HG02885 (cell line): Measurements from ENCODE around the gene SORL1-AS1.
A peak's percentile ranks its signal among the peaks of the same experiment; 100 is the strongest.

Source experiments
- ATAC-seq: cut with Tn5 transposase; IDR thresholded peaks from one replicate; pipeline ENCODE4 v1.9.1; 2021; ENCODE audit warnings: mild to moderate bottlenecking; ENCODE audit not compliant: unreplicated experiment, poor library complexity

SORL1-AS1 gene

DNA sequence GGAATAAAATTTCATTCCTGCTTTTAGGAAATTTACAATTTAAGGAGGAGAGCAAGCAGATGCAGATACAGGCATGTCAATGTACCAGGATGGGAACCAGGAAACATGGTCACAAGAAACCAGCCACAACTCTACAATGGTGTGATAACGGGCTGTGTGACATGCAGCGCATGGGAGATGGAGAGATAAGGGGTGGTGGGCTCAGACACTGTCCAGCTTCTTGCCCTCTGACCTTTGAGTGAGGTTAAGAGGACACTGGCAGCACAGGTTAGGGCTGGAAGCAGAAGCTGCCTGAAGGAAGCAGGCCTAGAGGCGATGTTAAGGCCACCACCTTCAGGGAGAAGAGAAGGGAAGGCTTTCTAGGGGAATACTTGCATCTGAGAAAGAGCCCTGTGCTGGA is 2.3 kb upstream of the SORL1-AS1 start:
- no peak for ATAC-seq

DNA sequence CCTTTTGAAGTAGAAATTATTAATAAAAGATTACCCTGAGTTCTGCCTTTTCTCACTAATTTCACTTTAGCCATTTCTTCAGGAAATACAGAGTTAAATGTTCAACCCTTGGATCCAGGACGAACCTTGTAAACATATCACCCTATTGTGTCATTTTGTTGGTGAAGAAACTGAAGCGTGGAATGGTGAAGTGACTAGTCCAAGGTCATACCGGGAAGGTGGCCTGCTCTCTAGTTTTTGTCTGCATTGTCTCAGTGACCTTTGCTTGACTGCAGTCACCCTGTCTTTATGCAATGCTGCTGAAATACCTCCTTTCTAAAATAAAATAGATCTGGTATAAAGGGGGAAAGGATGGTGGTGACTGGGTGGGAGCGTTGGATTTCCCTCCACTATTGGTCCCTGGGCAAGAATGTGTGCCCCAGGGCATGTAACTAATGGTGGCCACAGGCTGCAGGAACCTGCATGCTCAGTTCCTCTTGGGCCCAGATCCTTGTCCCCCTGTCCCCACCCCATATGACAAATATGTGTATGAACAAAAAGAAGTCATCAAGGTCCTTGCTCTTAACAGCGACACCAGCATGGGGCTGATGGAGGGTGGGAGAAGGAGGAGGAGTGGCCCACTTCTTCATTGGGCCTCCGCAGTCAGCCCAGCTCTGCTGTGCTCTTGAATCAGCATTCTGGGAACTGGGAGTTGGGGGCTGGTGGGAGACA is 977 bp upstream of the SORL1-AS1 start:
- ATAC-seq = no peak

DNA sequence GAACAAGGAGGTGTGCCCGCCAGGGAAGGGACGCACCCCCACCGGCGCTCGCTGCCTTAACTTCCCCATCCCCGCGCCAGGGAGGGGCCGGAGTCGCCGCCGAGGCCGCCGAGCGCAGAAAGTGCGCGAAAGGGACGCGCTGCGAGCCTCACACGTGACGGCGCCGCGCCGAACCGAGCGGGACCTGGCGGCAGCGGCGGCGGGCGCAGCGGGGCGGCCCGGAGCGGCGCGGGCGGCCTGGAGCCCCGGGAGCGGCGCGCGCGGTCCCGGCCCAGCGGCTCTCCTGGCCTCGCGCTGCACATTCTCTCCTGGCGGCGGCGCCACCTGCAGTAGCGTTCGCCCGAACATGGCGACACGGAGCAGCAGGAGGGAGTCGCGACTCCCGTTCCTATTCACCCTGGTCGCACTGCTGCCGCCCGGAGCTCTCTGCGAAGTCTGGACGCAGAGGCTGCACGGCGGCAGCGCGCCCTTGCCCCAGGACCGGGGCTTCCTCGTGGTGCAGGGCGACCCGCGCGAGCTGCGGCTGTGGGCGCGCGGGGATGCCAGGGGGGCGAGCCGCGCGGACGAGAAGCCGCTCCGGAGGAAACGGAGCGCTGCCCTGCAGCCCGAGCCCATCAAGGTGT is 670 bp downstream of the SORL1-AS1 start, which contains the start of gene SORL1:
Gene SORL1, plus strand, starts transcription at position 329 of the 623 bp plus-strand sequence. Its CDS starts 18 bp downstream, at position 347.
- ATAC-seq = peak; percentile 59

DNA sequence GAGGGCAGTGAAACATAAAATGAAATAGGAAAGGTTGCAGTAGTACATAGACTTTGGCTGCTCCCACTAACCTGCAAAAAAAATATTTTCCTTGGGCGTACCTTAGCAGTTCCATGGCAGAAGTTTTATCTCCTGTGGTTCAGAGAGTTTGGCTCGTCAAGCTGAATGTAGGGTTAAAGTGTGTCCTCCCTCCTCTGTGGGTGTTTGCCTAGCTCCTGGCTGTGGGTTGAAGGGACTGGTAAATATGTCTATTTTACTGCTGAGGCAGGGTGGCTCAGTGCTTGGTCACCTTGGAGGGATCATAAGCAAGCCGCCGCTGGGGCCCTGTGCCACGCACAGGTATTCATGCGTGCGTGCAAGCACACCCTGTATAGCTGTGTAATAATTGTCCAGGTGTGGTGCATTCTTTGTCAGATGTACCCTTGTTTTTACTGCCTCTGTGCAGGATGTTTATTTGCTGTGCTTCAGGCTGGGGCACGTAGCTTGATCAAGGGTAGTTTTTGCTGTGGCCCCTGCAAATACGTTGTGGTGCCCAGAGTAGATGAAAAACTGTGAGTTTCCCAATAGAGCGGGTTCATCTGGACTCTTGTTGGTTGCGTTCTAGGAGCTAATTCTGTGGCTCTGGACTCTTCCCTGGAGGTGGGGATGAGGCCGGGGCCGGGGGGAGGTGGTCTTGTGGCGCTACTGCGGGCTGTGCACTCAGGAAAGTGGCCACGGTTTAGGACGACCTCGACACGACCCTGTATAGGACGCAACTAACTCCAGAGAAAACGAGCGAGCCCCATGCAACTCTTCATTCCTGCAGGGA is 1.4 kb downstream of the SORL1-AS1 start:
- ATAC-seq = peak; percentile 2

DNA sequence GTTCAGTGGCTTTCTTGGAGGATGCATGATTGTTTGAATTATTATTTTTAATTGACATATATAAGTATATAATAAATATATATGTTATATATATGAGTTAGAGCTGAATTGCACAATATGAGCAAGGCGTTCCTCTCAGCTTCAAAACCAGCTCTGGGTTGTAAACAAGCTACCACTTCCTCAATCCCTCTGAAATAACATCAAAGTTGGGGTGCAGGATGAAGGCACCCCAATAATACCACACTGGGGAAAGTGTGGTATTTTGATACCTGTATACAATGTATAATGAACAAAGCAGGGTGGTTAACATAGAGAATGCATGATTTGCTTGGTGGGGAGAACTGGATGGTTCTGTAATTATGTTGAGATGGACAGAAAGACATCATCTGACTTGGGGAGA is 2.4 kb downstream of the SORL1-AS1 start:
- no peak for ATAC-seq

DNA sequence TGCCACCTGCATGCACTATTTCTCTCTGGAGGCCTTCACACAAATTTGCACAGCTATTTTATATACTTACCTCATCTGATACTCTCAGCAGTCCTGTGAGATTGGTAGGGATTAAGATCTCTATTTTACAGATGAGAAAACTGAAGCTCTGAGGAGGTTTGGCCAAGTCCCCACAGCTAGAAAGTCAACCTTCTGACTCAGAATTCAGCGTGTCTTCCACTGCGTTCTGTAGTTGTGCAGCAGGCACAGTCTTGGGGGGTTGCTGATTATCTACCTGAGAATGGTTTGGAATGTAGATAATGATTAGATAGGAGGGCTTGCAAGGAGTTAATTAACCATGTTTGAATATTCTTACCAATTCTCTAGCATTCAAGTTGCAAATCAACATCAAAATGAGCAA is 3.1 kb downstream of the SORL1-AS1 start:
- no peak for ATAC-seq

DNA sequence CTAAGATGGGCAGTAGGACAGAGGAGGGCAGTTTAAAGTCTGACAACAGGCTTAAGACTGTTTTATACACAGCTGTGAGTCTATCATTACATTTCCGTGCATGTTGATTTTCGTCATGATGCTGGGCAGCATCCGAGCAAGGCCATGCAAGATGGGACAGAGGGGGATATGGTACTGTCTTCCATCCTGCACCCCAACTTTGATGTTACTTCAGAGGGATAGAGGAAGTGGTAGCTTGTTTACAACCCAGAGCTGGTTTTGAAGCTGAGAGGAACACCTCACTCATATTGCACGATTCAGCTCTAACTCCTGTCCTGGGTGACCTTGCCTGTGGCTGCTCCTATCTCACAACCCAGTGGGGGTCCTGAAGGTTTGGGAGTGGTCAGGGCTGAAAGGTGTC is 3.6 kb downstream of the SORL1-AS1 start:
- ATAC-seq = no peak

DNA sequence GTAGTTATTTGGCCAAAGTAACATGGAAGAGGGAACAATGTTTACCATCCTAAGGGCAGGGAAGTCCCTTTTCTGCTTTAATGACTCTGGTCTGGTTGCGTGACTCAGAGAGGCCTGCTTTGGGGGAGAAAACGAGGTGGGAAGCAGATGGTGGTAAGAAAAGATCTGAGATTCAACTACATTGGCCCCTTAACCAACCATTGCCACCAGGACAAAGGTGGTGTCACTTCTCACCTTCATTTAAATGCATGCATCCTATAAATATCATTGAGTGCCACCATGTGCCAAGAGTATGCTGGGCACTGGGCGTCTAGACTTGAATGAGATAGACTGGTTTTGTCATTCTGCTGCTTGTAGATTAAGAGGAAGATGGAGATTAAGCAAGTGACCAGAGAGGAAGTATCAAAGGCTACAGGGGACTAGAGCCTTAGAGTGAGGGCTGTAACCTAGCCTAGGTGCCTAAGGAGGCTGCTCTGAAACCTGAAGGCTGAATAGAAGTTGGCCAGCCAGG is 4.3 kb downstream of the SORL1-AS1 start:
- ATAC-seq = no peak

DNA sequence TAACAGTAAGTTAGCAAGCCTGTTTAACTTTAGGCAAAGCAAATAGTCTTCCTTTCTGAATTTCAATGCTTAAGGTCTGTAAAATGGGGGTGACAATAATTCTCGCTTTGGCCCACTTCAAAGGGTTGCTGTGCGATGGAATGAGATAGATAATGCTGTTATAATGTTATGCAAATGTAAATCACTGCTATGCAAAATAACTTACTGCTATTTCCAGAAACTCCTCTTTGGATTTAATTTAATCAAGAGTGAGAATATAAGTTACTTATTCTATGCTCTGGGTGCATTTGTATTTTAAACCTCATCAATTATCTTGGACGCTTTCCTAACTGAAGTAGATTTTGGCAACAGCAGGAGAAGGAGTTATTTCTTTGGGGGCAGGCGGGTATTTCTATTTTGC is 4.8 kb downstream of the SORL1-AS1 start:
- no peak for ATAC-seq

DNA sequence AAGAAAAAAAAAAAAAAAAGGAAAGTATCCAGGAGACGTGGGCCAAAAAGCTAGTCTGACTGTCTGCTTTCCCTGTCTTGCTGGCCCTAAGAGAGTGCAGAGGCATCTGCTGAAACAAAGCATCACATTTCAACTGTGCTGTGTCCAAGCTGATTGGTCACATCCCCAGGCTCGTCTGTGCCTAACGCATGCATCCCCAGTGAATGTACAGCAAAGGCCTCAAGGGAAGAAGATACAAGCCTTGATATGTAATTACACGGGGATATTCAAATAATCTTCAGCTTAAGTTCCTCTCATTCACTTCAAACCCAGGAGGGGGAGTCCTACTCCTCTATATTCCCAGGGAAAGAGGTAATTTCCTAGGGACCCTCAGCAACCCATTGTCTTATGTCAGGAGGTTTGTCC is 6.0 kb downstream of the SORL1-AS1 start:
- ATAC-seq = no peak

DNA sequence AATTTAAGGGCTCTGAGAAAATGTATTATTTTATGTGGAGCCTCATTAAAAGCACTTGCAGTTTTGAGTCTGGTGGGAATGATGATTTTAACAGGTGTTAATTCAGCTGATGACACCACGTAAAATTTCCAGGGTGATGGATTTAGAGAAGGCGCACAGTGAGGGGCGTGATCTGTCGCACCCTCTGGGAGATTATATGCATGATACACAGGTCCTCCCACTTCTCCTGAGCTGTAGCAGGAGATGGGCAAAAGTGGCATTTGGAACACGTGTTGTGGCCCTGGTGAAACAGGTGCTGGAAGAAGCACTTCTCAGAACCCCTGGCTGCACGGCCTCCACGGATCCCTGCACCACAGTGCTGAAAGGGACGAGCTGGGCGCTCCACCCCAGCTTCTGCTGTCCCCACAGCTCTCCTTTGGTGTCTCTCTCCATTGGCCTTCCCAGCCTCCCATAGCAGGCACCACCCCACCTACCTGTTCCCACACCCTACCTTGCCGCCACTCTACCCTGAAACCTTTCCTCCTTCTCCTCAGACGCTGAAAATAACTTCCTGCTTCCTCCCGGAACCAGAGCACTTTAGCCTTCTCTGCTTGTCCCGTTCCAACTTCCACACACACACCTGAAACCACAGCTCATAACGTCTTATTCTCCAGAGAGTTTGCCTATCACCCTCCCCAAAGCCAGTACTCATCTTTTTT is 7.5 kb downstream of the SORL1-AS1 start:
- ATAC-seq = no peak

DNA sequence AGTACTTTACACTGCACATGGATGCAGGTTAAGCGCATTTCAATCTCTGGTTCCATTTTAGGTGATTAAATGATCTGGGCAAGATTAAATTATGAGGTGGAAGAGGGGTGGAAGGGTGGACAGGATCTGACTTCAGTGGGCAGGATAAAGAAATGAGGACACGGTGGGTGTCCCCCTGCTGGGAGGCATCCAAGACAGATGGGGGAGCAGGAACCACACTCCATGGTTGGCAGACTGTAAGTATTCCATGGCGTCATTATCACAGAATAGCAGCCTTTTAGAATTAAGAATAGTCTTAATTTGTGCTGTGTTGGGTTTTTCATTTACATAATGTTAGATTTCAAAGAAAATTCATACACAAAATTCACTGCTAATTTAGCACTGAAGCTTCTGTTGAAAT is 8.2 kb downstream of the SORL1-AS1 start:
- ATAC-seq = no peak

DNA sequence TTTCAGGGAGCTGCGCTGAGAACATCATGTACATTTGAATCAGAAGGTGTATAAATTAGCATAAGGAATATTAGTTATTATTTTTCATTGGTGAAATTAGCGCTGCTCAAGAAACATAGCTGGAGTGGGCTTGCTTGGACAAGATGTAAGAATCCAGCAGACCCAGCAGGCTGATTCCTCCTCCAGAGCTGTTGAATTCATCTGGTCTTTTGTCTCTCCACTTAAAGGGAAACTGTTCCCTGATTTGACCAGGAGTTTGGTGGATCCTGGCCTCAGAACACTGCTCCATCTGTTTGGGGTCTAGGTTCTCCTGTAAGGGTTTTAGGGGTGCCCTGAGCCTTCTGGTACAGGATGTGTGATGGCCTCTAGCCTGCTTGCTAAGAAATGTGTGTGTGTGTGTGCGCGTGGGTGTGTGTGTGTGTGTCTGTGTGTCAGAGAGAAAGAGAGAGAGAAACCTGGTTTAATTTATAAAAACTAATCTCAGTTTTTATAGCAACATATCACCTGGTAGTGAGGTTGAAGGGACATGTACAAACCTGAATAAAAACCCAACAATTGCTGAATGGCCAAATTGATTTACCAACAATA is 9.0 kb downstream of the SORL1-AS1 start:
- ATAC-seq = no peak

DNA sequence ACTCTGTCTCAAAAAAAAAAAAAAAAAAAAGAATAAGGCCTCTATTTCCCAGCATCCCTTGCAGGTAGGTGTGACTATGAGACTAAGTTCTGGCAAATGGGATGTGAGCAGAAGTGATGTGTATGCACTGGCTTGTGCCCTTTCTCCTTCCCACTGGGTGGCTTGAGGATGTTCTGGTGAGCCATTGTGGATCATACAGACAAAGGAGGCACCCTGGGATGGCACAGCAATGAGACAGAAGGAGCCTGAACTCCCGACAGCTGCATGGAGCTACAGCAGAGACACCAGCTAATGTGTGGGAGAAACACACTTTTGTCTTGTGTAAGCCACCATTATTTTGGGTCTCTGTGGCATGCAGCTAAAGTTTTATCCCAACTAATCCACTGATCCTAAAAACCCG is 11.2 kb downstream of the SORL1-AS1 start:
- ATAC-seq = no peak

DNA sequence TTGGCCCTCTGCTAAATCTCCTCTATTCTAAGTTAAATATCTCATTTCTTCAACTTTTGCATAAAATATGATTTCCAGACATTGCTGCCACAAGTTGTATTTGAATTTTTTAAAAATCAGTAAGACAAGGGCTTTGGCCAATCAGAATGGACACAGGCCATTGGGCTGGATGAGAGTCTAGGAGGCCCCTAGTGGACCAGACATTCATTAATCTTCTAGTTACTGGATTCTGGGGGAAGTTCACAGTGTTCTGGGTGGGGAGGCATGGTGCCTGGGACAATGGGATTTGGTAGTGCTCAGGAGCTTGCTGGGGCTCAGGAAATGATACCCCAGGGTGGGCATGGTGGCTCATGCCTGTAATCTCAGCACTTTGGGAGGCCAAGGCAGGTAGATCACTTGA is 13.0 kb downstream of the SORL1-AS1 start:
- ATAC-seq = no peak

DNA sequence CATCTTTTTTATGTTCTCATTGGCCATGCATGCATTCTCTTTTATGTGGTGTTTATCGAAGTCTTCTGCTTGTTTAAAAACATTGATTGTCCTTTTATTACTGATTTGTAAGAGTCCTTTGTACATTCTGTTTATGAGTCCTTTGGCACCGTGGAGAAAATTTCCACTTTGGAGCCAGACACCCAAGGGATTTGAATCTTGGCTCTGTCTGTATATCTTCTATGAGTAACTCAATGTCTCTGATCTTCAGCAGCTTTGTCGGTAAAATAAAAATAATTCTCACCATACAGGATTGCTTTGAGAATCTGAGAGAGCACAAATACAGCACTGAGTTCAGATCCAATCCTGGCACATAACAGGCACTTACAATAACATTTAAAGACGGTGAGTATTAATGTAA is 13.4 kb downstream of the SORL1-AS1 start:
- ATAC-seq = no peak

DNA sequence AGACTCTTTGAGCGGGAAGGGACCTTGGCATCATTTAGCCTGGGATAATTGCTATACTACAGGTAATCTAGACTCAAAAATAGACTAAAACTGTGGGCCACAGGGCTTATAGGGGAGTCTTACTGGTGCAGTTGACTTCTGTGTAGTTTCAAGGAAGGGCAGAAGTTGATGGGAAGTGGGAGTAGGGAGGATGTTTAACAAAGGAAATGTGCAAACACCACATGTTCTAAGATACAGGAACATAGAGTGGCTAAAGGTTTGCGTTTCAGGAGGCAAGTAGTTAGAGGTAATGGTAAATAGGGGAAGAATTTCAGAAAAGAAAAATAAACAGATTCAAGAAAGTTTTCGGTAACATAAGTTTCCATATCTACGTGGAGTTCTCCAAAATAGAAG is 15.1 kb downstream of the SORL1-AS1 start:
- no peak for ATAC-seq

DNA sequence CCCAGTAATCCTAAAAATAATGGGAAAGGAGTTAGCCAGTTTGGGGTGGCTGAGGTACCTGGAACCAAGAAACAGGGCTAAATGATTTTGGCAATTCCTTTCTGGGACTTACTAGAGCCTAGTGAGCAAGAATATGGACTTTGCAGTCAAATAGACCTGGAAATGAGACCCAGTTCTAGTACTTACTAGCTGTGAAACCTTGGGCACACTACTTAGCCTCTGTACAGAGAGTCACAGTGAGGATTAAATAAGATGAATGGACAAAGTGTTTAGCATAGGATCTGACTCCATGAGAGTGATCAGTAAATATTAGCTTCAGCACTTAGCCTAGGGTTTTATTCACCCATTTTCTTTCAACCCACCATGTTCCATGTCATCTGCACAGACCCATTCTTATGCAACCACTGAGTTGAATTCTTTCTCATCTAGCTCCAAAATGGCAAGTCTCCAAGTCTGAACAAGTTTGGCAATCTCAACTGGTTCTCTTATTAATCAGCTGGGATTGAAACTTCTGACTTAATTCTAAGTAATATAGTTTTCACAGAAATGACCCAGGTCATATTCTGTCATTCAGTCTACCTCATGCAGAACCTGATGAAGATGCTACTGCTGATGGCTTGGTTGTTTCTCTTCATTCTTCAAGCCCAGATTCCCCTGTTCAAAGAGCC is 15.6 kb downstream of the SORL1-AS1 start:
- no peak for ATAC-seq
